Measurements from ENCODE around the gene ADH7. TPM values are rescaled to one million over a fixed set of nuclear protein-coding genes. Genes with fewer than 3 reads are reported as not detected.
A peak's percentile ranks its signal among the peaks of the same experiment; 100 is the strongest.

Gene ADH7
- total RNA-seq = not detected
- long read RNA-seq = 0 reads

GRCh38 chr4:99435154-99435553 is at the start of gene ADH7:
TSS of gene ADH7 (minus strand) at chr4:99435342. CDS start at chr4:99435233, 109 bp downstream.
- intact Hi-C loops (cut with DNase I) = no loop called here
- DNase-seq (ENCODE audit: missing footprints) (no peak), ATAC-seq (no peak)

- ATAC-seq (no peak), DNase-seq (ENCODE audit: missing footprints) (no peak)
- intact Hi-C loops (cut with DNase I) = no loop called here
Measured at GRCh38 chr4:99483636-99484035, 48.5 kb upstream of the ADH7 start.

GRCh38 chr4:99473131-99473530 is 38.0 kb upstream of the ADH7 start:
- no peak for DNase-seq (ENCODE audit: missing footprints)
- intact Hi-C loops (cut with DNase I) = no loop called here
- no peak for ATAC-seq

GRCh38 chr4:99471896-99472295 is 36.8 kb upstream of the ADH7 start:
- intact Hi-C loops (cut with DNase I) = no loop called here
- no peak for DNase-seq (ENCODE audit: missing footprints)
- ATAC-seq = no peak

- DNase-seq (ENCODE audit: missing footprints) = no peak
- intact Hi-C loops (cut with DNase I) = no loop called here
- no peak for ATAC-seq
Measured at GRCh38 chr4:99471349-99471748, 36.2 kb upstream of the ADH7 start.

GRCh38 chr4:99468889-99469288 is 33.7 kb upstream of the ADH7 start:
- DNase-seq (ENCODE audit: missing footprints) = no peak
- ATAC-seq = no peak
- intact Hi-C loops (cut with DNase I) = no loop called here

- DNase-seq (ENCODE audit: missing footprints) (no peak), ATAC-seq (no peak)
- intact Hi-C loops (cut with DNase I) = no loop called here
Measured at GRCh38 chr4:99467887-99468286, 32.7 kb upstream of the ADH7 start.

- intact Hi-C loops (cut with DNase I) = loop anchor here (2.0 to 5.0 kb wide), 2 partner anchors 57 to 341 kb away; no protein-coding TSS in a partner anchor
- DNase-seq (ENCODE audit: missing footprints) = no peak
- ATAC-seq = no peak
Measured at GRCh38 chr4:99463566-99463965, 28.4 kb upstream of the ADH7 start.

- ATAC-seq (peak; percentile 75), DNase-seq (ENCODE audit: missing footprints) (no peak)
- intact Hi-C loops (cut with DNase I) = loop anchor here (2.0 to 5.0 kb wide), 2 partner anchors 56 to 341 kb away; no protein-coding TSS in a partner anchor
Measured at GRCh38 chr4:99462875-99463464, 27.8 kb upstream of the ADH7 start.

- DNase-seq (ENCODE audit: missing footprints) (no peak), ATAC-seq (no peak)
- intact Hi-C loops (cut with DNase I) = loop anchor here (2.0 to 5.0 kb wide), 2 partner anchors 55 to 340 kb away; no protein-coding TSS in a partner anchor
Measured at GRCh38 chr4:99461623-99462401, 26.7 kb upstream of the ADH7 start.

- ATAC-seq = no peak
- intact Hi-C loops (cut with DNase I) = loop anchor here (5.0 kb wide), 1 partner anchor 337 kb away; no protein-coding TSS in a partner anchor
- DNase-seq (ENCODE audit: missing footprints) = no peak
Measured at GRCh38 chr4:99459546-99460042, 24.5 kb upstream of the ADH7 start.

GRCh38 chr4:99458911-99459447 is 23.8 kb upstream of the ADH7 start:
- intact Hi-C loops (cut with DNase I) = no loop called here
- no peak for DNase-seq (ENCODE audit: missing footprints)
- no peak for ATAC-seq

- intact Hi-C loops (cut with DNase I) = no loop called here
- DNase-seq (ENCODE audit: missing footprints) = no peak
- no peak for ATAC-seq
Measured at GRCh38 chr4:99457676-99458075, 22.5 kb upstream of the ADH7 start.

GRCh38 chr4:99457270-99457669 is 22.1 kb upstream of the ADH7 start:
- intact Hi-C loops (cut with DNase I) = no loop called here
- ATAC-seq (no peak), DNase-seq (ENCODE audit: missing footprints) (no peak)

- DNase-seq (ENCODE audit: missing footprints) (no peak), ATAC-seq (no peak)
- intact Hi-C loops (cut with DNase I) = no loop called here
Measured at GRCh38 chr4:99447513-99447912, 12.4 kb upstream of the ADH7 start.

- ATAC-seq = no peak
- no peak for DNase-seq (ENCODE audit: missing footprints)
- intact Hi-C loops (cut with DNase I) = no loop called here
Measured at GRCh38 chr4:99447079-99447478, 11.9 kb upstream of the ADH7 start.

- ATAC-seq (no peak), DNase-seq (ENCODE audit: missing footprints) (no peak)
- intact Hi-C loops (cut with DNase I) = no loop called here
Measured at GRCh38 chr4:99438405-99438780, 3.3 kb upstream of the ADH7 start.

- intact Hi-C loops (cut with DNase I) = no loop called here
- no peak for ATAC-seq
Measured at GRCh38 chr4:99437723-99438404, 2.7 kb upstream of the ADH7 start.

GRCh38 chr4:99436976-99437722 is 2.0 kb upstream of the ADH7 start:
- DNase-seq (ENCODE audit: missing footprints) (no peak), ATAC-seq (no peak)
- intact Hi-C loops (cut with DNase I) = no loop called here

More at GRCh38 chr4:99437723-99438404, 2.7 kb upstream of the ADH7 start:
- DNase-seq (ENCODE audit: missing footprints) = no peak

All from Right ventricle myocardium inferior (tissue), 1 donor.